OCI-LY7 (cell line): ENCODE measurements around the gene PML. TPM values are rescaled to one million over a fixed set of nuclear protein-coding genes. Genes with fewer than 3 reads are reported as not detected.

Source experiments
- BruUV-seq: library from RNA; stranded (reverse); fragments of 400-500 nt; replicated peaks from 2 replicates; lab custom pipeline; 2021; lab: Mats Ljungman, UMichigan
- CTCF ChIA-PET: fragments of 300-600 bp; sonication (Branson Sonifier 250); formaldehyde crosslinking; loops from one replicate; lab custom pipeline; 2022; ENCODE audit warnings: antibody characterized with exemption; ENCODE audit not compliant: unreplicated experiment; lab: Charles Lee
- POLR2A ChIA-PET: fragments of 300-600 bp; sonication (Branson Sonifier 250); formaldehyde crosslinking; loops from one replicate; lab custom pipeline; 2022; ENCODE audit warnings: antibody characterized with exemption; lab: Charles Lee
- DNase-seq: peaks from one replicate; pipeline ENCODE4 v3.0.0-alpha.2; 2015; ENCODE audit warnings: low spot score
- H2AFZ ChIP-seq: fragments of 200-600 bp; sonication (generic), shearing (Covaris generic); 2 replicates; pipeline ENCODE4 v1.6.1; 2014; ENCODE audit warnings: mild to moderate bottlenecking, antibody characterized with exemption, low read length, moderate library complexity
- H3K27ac ChIP-seq: fragments of 200-600 bp; sonication (generic); 2 replicates; pipeline ENCODE4 v1.5.1; 2014; ENCODE audit warnings: mixed run types, low read depth, mild to moderate bottlenecking, moderate library complexity, low read length, inconsistent platforms; ENCODE audit not compliant: poor library complexity, severe bottlenecking
- H3K36me3 ChIP-seq: fragments of 200-600 bp; sonication (generic); 2 replicates; pipeline ENCODE4 v1.6.1; 2014; ENCODE audit warnings: mild to moderate bottlenecking, antibody characterized with exemption, low read length, moderate library complexity, mixed read lengths; ENCODE audit not compliant: insufficient read depth
- H3K4me1 ChIP-seq: fragments of 200-600 bp; sonication (generic); 2 replicates; pipeline ENCODE4 v1.5.1; 2014; ENCODE audit warnings: mild to moderate bottlenecking, low read length; ENCODE audit not compliant: insufficient read depth, poor library complexity, severe bottlenecking
- H3K4me2 ChIP-seq: fragments of 200-600 bp; sonication (generic); 2 replicates; pipeline ENCODE4 v1.6.1; 2014; ENCODE audit warnings: mild to moderate bottlenecking, low read length
- H3K4me3 ChIP-seq: fragments of 200-600 bp; sonication (generic); 2 replicates; pipeline ENCODE4 v1.5.1; 2014; ENCODE audit warnings: mild to moderate bottlenecking, low read depth, low read length; ENCODE audit not compliant: poor library complexity, severe bottlenecking
- H3K79me2 ChIP-seq: fragments of 200-600 bp; sonication (generic); 2 replicates; pipeline ENCODE4 v1.6.1; 2016; ENCODE audit warnings: low read depth, mild to moderate bottlenecking, low read length, moderate library complexity, mixed read lengths; ENCODE audit not compliant: insufficient read depth
- H3K9me2 ChIP-seq: fragments of 200-600 bp; sonication (generic); 2 replicates; pipeline ENCODE4 v1.6.1; 2016; ENCODE audit warnings: mild to moderate bottlenecking, low read length, mixed read lengths; ENCODE audit not compliant: insufficient read depth
- H3K9me3 ChIP-seq: fragments of 200-600 bp; sonication (generic); 2 replicates; pipeline ENCODE4 v1.6.1; 2014; ENCODE audit warnings: mild to moderate bottlenecking, mixed run types, low read length, mixed read lengths
- H4K20me1 ChIP-seq: fragments of 200-600 bp; sonication (generic); 2 replicates; pipeline ENCODE4 v1.6.1; 2014; ENCODE audit warnings: mild to moderate bottlenecking, antibody characterized with exemption, low read length, moderate library complexity, mixed read lengths; ENCODE audit not compliant: insufficient read depth
- CTCF ChIP-seq: fragments of 200-600 bp; sonication (generic); conservative IDR thresholded peaks from 2 replicates; pipeline ENCODE4 v1.5.1; 2014; ENCODE audit warnings: mild to moderate bottlenecking, antibody characterized with exemption, low read length, moderate library complexity, mixed read lengths
- EZH2phosphoT487 ChIP-seq: fragments of 200-600 bp; sonication (generic); IDR thresholded peaks from 2 replicates; pipeline ENCODE4 v1.6.1; 2018; ENCODE audit warnings: low read depth, borderline replicate concordance, mild to moderate bottlenecking, mixed run types, antibody characterized with exemption, low read length, moderate library complexity, mixed read lengths
- intact Hi-C: fragments of 100-400 bp; cut with micrococcal nuclease; formaldehyde crosslinking; loops from one replicate; pipeline ENCODE4 v1.10.0; 2022; ENCODE audit not compliant: unreplicated experiment
- total RNA-seq, 2 experiments: library from RNA; depleted of rRNA in 1 of 2; stranded (reverse); fragments of >200 nt in 1 of 2; shearing (Covaris generic) in 1 of 2; gene quantifications; 2 replicates each; pipeline ENCODE4 v1.2.3, GENCODE V29; 2014 to 2022

Gene PML
- total RNA-seq, 2 experiments from 2014 or later, result 16.9 to 26.1 TPM

- ChIA-PET CTCF (no interaction called here), POLR2A (interaction anchor here (0.6 kb wide), 1 partner anchor 1753 kb away, joined by 3 read pairs; no protein-coding TSS in a partner anchor)
- Histone ChIP-seq H3K79me2 (no peaks in the 10 kb centered on the region), H4K20me1 (no peaks in the 10 kb centered on the region), H3K9me2 (no peaks in the 10 kb centered on the region), H3K4me3 (no peak overlapping the region), H3K9me3 (no peaks in the 10 kb centered on the region), H2AFZ (no peak overlapping the region), H3K27ac (no peak overlapping the region), H3K36me3 (peaks cover 25% of the 10 kb centered on the region; the same call in 1 of the 2 replicates), H3K4me2 (no peak overlapping the region), H3K4me1 (no peaks in the 10 kb centered on the region)
- DNase-seq, result no peak
- TF ChIP-seq EZH2phosphoT487 (no peak), CTCF (no peak)
- BruUV-seq, result no TSS peak
- intact Hi-C loops, result no loop called here
Measured at GRCh38 chr15:74024687-74025086, 30.2 kb downstream of the PML start.

DNA sequence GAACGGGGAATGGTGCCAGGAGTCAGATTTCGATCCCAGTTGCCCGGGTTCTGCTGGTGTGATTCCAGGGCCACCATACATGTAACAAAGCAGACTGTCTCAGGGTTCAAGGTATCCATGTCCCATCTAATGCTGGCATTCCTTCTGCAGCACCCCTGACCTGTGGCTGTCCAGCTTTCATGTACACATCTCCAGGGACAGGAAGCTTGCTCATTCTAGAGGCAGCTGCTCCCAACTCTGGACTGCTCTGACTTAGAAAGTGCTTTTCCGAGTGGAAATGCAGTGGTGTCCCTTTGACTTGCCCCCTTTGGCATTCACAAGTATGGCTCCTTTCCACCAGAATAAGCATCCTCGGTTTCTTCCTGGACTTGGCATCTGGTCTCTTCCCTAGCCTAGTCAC is 30.9 kb downstream of the PML start:
- H3K4me2 ChIP-seq, result no peak overlapping the region
- intact Hi-C loops, result no loop called here
- no peaks in the 10 kb centered on the region for H4K20me1 ChIP-seq
- H3K4me3 ChIP-seq, result no peak overlapping the region
- H3K79me2 ChIP-seq, result no peaks in the 10 kb centered on the region
- no peaks in the 10 kb centered on the region for H3K9me3 ChIP-seq
- H2AFZ ChIP-seq, result no peak overlapping the region
- ChIA-PET CTCF (no interaction called here), POLR2A (no interaction called here)
- no TSS peak for BruUV-seq
- no peak overlapping the region for H3K27ac ChIP-seq
- peaks cover 25% of the 10 kb centered on the region; the same call in 1 of the 2 replicates for H3K36me3 ChIP-seq
- H3K4me1 ChIP-seq, result no peaks in the 10 kb centered on the region
- TF ChIP-seq CTCF (no peak), EZH2phosphoT487 (no peak)
- DNase-seq, result no peak
- no peaks in the 10 kb centered on the region for H3K9me2 ChIP-seq

GRCh38 chr15:74027688-74028087 is 33.2 kb downstream of the PML start:
- no TSS peak for BruUV-seq
- peaks cover 25% of the 10 kb centered on the region; the same call in 1 of the 2 replicates for H3K36me3 ChIP-seq
- no peaks in the 10 kb centered on the region for H3K9me3 ChIP-seq

More at GRCh38 chr15:74027688-74028087, 33.2 kb downstream of the PML start:
- H3K27ac ChIP-seq, result no peak overlapping the region
- H3K79me2 ChIP-seq, result no peaks in the 10 kb centered on the region
- no peak overlapping the region for H2AFZ ChIP-seq
- H3K4me2 ChIP-seq, result no peak overlapping the region
- DNase-seq, result no peak
- no peaks in the 10 kb centered on the region for H3K4me1 ChIP-seq
- intact Hi-C loops, result no loop called here
- CTCF ChIA-PET, result no interaction called here
- no peak overlapping the region for H3K4me3 ChIP-seq
- TF ChIP-seq CTCF (no peak), EZH2phosphoT487 (no peak)
- POLR2A ChIA-PET, result no interaction called here
- no peaks in the 10 kb centered on the region for H4K20me1 ChIP-seq
- H3K9me2 ChIP-seq, result no peaks in the 10 kb centered on the region
